T-helper 2 cell treated with Interferon-gamma antibody and Interleukin-4, amounts not matched to agents 100 ng/mL and 5 ng/mL, for 36 hours (primary cell): Measurements from ENCODE around the gene HECTD2. TPM values are rescaled to one million over a fixed set of nuclear protein-coding genes. Genes with fewer than 3 reads are reported as not detected.

ENCODE experiments used
- intact Hi-C: fragments of 100-400 bp; cut with micrococcal nuclease; formaldehyde crosslinking; loops from one replicate; pipeline ENCODE4 v1.15.1; 2023
- total RNA-seq: library from RNA; stranded (reverse); gene quantifications from 2 replicates; pipeline ENCODE4 v1.2.3, GENCODE V29; 2022

Gene HECTD2
- total RNA-seq, 1 donor from 2014 or later: 3.0 TPM

GRCh38 chr10:91465261-91465660 lies 55.1 kb downstream of the HECTD2 start:
- intact Hi-C loops: no loop called here

GRCh38 chr10:91467114-91467513 lies 57.0 kb downstream of the HECTD2 start:
- intact Hi-C loops: no loop called here

GRCh38 chr10:91471602-91472001 lies 61.5 kb downstream of the HECTD2 start:
- intact Hi-C loops: no loop called here

GRCh38 chr10:91472911-91473310 lies 62.8 kb downstream of the HECTD2 start:
- intact Hi-C loops: no loop called here

GRCh38 chr10:91474009-91474408 lies 63.9 kb downstream of the HECTD2 start:
- intact Hi-C loops: no loop called here

GRCh38 chr10:91477236-91477635 lies 67.1 kb downstream of the HECTD2 start:
- intact Hi-C loops: no loop called here

GRCh38 chr10:91479583-91479982 lies 69.4 kb downstream of the HECTD2 start:
- intact Hi-C loops: no loop called here

GRCh38 chr10:91487911-91488582 lies 77.9 kb downstream of the HECTD2 start:
- intact Hi-C loops: no loop called here

GRCh38 chr10:91493313-91493712 lies 83.2 kb downstream of the HECTD2 start:
- intact Hi-C loops: no loop called here

GRCh38 chr10:91495402-91495801 lies 85.3 kb downstream of the HECTD2 start:
- intact Hi-C loops: no loop called here

- intact Hi-C loops: no loop called here
Observed at GRCh38 chr10:91496016-91496415, 85.9 kb downstream of the HECTD2 start.

- intact Hi-C loops: no loop called here
Observed at GRCh38 chr10:91511549-91512330, 101.6 kb downstream of the HECTD2 start.

- intact Hi-C loops: no loop called here
Observed at GRCh38 chr10:91512458-91512857, 102.3 kb downstream of the HECTD2 start.

GRCh38 chr10:91513598-91514424 lies 103.7 kb downstream of the HECTD2 start:
- intact Hi-C loops: no loop called here

- intact Hi-C loops: no loop called here
Observed at GRCh38 chr10:91514787-91515186, 104.6 kb downstream of the HECTD2 start.

GRCh38 chr10:91517394-91517793 lies 107.2 kb downstream of the HECTD2 start:
- intact Hi-C loops: no loop called here

- intact Hi-C loops: no loop called here
Observed at GRCh38 chr10:91519899-91520514, 109.9 kb downstream of the HECTD2 start.

GRCh38 chr10:91520661-91521060 lies 110.5 kb downstream of the HECTD2 start:
- intact Hi-C loops: no loop called here

- intact Hi-C loops: no loop called here
Observed at GRCh38 chr10:91521439-91521838, 111.3 kb downstream of the HECTD2 start.

GRCh38 chr10:91525896-91526712 lies 116.0 kb downstream of the HECTD2 start:
- intact Hi-C loops: no loop called here

- intact Hi-C loops: no loop called here
Observed at GRCh38 chr10:91528080-91528479, 117.9 kb downstream of the HECTD2 start.
